Measurements from ENCODE around the gene EPB41L2. TPM values are rescaled to one million over a fixed set of nuclear protein-coding genes. Genes with fewer than 3 reads are reported as not detected.

The EPB41L2 gene
- total RNA-seq, 1 donor from 2014 or later = 136 TPM

DNA sequence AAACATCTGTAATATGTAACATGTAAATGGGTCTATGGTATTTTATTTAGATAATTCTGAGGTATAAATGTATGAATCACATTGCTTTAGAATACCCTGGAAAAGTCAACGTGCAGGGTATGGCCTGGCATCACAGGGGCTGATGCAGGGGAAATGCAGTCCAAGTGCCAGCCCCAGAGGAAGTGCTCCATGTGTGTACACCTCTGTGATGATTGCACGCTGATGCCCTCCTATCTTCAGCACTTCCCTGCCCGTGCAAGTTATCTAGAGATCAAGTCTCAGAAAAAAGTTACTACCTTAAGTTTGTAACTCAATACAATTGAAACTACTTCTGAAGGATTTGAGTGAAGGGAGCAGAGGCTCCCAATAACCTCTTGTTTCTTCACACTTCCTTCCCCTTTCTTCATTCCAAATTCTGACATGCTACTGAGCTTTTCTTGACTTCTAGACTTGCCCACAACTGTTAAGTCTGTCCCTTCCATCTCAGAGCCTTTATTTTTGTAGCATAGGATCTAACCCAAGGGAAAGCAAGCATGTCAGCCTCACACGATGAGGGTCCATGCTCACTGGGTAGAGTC, 233.6 kb downstream of the EPB41L2 start:
- Histone ChIP-seq H4K20me1 (ENCODE audit: insufficient read depth, low read length) (no peaks in the 10 kb centered on the region), H3K36me3 (ENCODE audit: insufficient read depth, low read length) (no peaks in the 10 kb centered on the region), H3K4me2 (ENCODE audit: low read length) (no peak overlapping the region), H3K27ac (ENCODE audit: low read depth, low read length) (no peak overlapping the region), H3K4me3 (ENCODE audit: insufficient read depth, low read depth, low read length) (no peak overlapping the region), H3K9ac (ENCODE audit: low read length) (no peak overlapping the region), H2AFZ (ENCODE audit: low read depth, low read length) (no peak overlapping the region), H3K79me2 (ENCODE audit: insufficient read depth, low read length) (no peaks in the 10 kb centered on the region), H3K4me1 (ENCODE audit: insufficient read depth, low read length) (no peaks in the 10 kb centered on the region), H3K27me3 (ENCODE audit: insufficient read depth, low read length) (no peaks in the 10 kb centered on the region), H3K9me3 (ENCODE audit: insufficient read depth, low read depth, low read length) (no peaks in the 10 kb centered on the region)
- H3K4me3 Mint-ChIP-seq (ENCODE audit: unreplicated experiment) = no peak overlapping the region
- no peak overlapping the region for H3K27ac Mint-ChIP-seq (ENCODE audit: unreplicated experiment)
- TF ChIP-seq, protein P1, sequence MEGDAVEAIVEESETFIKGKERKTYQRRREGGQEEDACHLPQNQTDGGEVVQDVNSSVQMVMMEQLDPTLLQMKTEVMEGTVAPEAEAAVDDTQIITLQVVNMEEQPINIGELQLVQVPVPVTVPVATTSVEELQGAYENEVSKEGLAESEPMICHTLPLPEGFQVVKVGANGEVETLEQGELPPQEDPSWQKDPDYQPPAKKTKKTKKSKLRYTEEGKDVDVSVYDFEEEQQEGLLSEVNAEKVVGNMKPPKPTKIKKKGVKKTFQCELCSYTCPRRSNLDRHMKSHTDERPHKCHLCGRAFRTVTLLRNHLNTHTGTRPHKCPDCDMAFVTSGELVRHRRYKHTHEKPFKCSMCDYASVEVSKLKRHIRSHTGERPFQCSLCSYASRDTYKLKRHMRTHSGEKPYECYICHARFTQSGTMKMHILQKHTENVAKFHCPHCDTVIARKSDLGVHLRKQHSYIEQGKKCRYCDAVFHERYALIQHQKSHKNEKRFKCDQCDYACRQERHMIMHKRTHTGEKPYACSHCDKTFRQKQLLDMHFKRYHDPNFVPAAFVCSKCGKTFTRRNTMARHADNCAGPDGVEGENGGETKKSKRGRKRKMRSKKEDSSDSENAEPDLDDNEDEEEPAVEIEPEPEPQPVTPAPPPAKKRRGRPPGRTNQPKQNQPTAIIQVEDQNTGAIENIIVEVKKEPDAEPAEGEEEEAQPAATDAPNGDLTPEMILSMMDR (IDR thresholded peaks at IDR 0.05; ENCODE audit: insufficient read depth, low read depth, low read length) = no peak
- TF ChIP-seq EZH2 (IDR thresholded peaks at IDR 0.05; ENCODE audit: insufficient read depth, low read length) = no peak
- no peaks in the 10 kb centered on the region for H3K27me3 Mint-ChIP-seq (ENCODE audit: low read depth, unreplicated experiment)
- no peak for FAIRE-seq
- H3K4me1 Mint-ChIP-seq (ENCODE audit: low read depth, unreplicated experiment) = no peaks in the 10 kb centered on the region
- H3K36me3 Mint-ChIP-seq (ENCODE audit: low read depth, unreplicated experiment) = peaks cover 3% of the 10 kb centered on the region
- H3K9me3 Mint-ChIP-seq (ENCODE audit: unreplicated experiment) = no peaks in the 10 kb centered on the region
- DNase-seq (ENCODE audit: low read depth) = no peak

DNA sequence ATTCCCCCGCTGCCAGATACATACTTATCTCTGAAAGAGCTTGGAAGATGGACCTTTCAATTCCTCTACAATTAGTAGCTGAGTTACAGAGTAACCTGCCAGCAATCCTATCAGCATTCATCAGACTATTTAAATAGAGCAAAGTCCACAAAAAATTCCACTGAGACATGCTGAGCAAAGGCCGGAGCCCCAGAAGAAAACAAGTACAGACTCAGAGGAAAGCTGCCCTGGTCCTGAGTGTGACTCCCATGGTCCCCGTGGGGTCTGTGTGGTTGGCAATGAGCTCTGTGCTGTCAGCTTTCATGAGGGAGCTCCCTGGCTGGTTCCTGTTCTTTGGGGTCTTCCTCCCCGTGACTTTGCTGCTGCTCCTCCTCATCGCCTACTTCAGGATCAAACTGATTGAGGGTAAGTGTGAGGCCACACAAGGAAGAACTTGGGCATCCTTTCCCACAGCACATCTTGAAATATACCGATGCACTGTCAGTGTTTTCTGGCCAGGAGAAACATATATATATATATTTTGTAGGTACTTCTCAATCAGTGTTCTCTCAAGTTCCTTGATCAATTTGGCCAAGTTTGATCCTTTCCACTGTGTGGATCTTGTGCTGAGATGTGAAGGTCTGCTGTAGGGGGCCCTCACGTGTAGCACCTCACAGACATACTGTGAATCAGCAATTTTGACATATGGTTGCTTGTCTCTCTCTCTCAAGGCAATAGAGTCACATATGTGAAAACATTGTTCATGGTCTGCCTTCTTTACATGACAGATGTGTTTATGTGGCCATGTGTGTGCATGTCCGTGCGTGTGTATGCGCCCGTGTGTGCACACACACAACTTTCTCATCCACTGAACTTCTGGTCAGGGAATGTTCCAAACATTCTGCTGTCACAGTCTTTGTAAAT, 235.5 kb downstream of the EPB41L2 start, which contains the start of gene SMLR1:
SMLR1 (plus strand) TSS at position 160 of the 903 bp plus-strand sequence; CDS start at position 168, 8 bp downstream.
- FAIRE-seq = no peak

More for the DNA sequence above, 235.5 kb downstream of the EPB41L2 start, which contains the start of gene SMLR1:
- H3K4me3 ChIP-seq (ENCODE audit: insufficient read depth, low read depth, low read length) = no peak within 1 kb of the TSS
- H3K4me3 Mint-ChIP-seq (ENCODE audit: unreplicated experiment) = no peak within 1 kb of the TSS
- no peak within 1 kb of the TSS for H3K27ac Mint-ChIP-seq (ENCODE audit: unreplicated experiment)
- H3K9me3 ChIP-seq (ENCODE audit: insufficient read depth, low read depth, low read length) = no peaks in the 10 kb centered on the region
- no peak within 1 kb of the TSS for H3K27ac ChIP-seq (ENCODE audit: low read depth, low read length)
- H3K4me1 ChIP-seq (ENCODE audit: insufficient read depth, low read length) = no peaks in the 10 kb centered on the region
- DNase-seq (ENCODE audit: low read depth) = no peak
- H3K9me3 Mint-ChIP-seq (ENCODE audit: unreplicated experiment) = no peaks in the 10 kb centered on the region
- H3K27me3 Mint-ChIP-seq (ENCODE audit: low read depth, unreplicated experiment) = no peaks in the 10 kb centered on the region
- H2AFZ ChIP-seq (ENCODE audit: low read depth, low read length) = no peak within 1 kb of the TSS
- no peak for TF ChIP-seq EZH2 (IDR thresholded peaks at IDR 0.05; ENCODE audit: insufficient read depth, low read length)
- TF ChIP-seq, protein P1 (IDR thresholded peaks at IDR 0.05; ENCODE audit: insufficient read depth, low read depth, low read length) = no peak
- no peaks in the 10 kb centered on the region for H4K20me1 ChIP-seq (ENCODE audit: insufficient read depth, low read length)
- H3K4me1 Mint-ChIP-seq (ENCODE audit: low read depth, unreplicated experiment) = no peaks in the 10 kb centered on the region
- no peaks in the 10 kb centered on the region for H3K36me3 ChIP-seq (ENCODE audit: insufficient read depth, low read length)
- no peak within 1 kb of the TSS for H3K9ac ChIP-seq (ENCODE audit: low read length)
- H3K79me2 ChIP-seq (ENCODE audit: insufficient read depth, low read length) = no peaks in the 10 kb centered on the region
- H3K36me3 Mint-ChIP-seq (ENCODE audit: low read depth, unreplicated experiment) = no peaks in the 10 kb centered on the region
- H3K27me3 ChIP-seq (ENCODE audit: insufficient read depth, low read length) = no peaks in the 10 kb centered on the region
- no peak within 1 kb of the TSS for H3K4me2 ChIP-seq (ENCODE audit: low read length)
